Diencephalon (tissue), 1 donor: Measurements from ENCODE around the gene EPHA10. TPM values are rescaled to one million over a fixed set of nuclear protein-coding genes. Genes with fewer than 3 reads are reported as not detected.

Experiments
- small RNA-seq: library from RNA; depleted of rRNA; stranded (forward); fragments of <200 nt; gene quantifications from one replicate; pipeline ENCODE3, GENCODE V24; 2014
- total RNA-seq: library from RNA; depleted of rRNA; stranded (reverse); fragments of >200 nt; gene quantifications from one replicate; pipeline ENCODE4 v1.2.3, GENCODE V29; 2014

The EPHA10 gene
- 21.0 TPM for total RNA-seq

GRCh38 chr1:37764888-37765441, at the start of gene EPHA10:
EPHA10 (minus strand) TSS chr1:37765120; CDS start chr1:37765066, 54 bp downstream.

GRCh38 chr1:37807555-37808368, 42.8 kb upstream of the EPHA10 start, which contains the start of the genes C1orf122 and YRDC:
C1orf122 (plus strand) TSS chr1:37807790; CDS start chr1:37808405, 615 bp downstream.
YRDC (minus strand) TSS chr1:37808208; CDS start chr1:37808180, 28 bp downstream.

GRCh38 chr1:37793773-37794371, 29.0 kb upstream of the EPHA10 start, which contains the start of gene MANEAL:
MANEAL (plus strand) TSS chr1:37793847; CDS start chr1:37794183, 336 bp downstream.

GRCh38 chr1:37692078-37692833, 72.7 kb downstream of the EPHA10 start, which contains the start of gene CDCA8:
CDCA8 (plus strand) TSS chr1:37692516; CDS start chr1:37692691, 175 bp downstream.

Small RNA genes within 50 kb of the gene (small RNA-seq; reads per million reads assigned to genes)
- not detected for gene RF00019

Other genes with a start within 250 kb of the EPHA10 start
- 16.6 TPM for gene SNIP1, start 210.8 kb downstream of the EPHA10 start, total RNA-seq
- 10.6 TPM for gene DNALI1, start 208.2 kb downstream of the EPHA10 start, total RNA-seq
- gene GNL2, start 169.2 kb downstream of the EPHA10 start, total RNA-seq: 46.1 TPM
- gene RSPO1, start 130.2 kb downstream of the EPHA10 start, total RNA-seq: not detected
- gene CDCA8, start 72.6 kb downstream of the EPHA10 start, total RNA-seq: 2.1 TPM
- gene MANEAL, start 28.7 kb upstream of the EPHA10 start, total RNA-seq: 41.5 TPM
- gene C1orf122, start 42.7 kb upstream of the EPHA10 start, total RNA-seq: 25.1 TPM
- gene YRDC, start 43.1 kb upstream of the EPHA10 start, total RNA-seq: 9.7 TPM
- gene MTF1, start 94.5 kb upstream of the EPHA10 start, total RNA-seq: 4.2 TPM
- gene INPP5B, start 181.9 kb upstream of the EPHA10 start, total RNA-seq: 14.5 TPM
- 59.1 TPM for gene SF3A3, start 224.9 kb upstream of the EPHA10 start, total RNA-seq
- gene FHL3, start 240.4 kb upstream of the EPHA10 start, total RNA-seq: 5.5 TPM
- gene UTP11, start 247.6 kb upstream of the EPHA10 start, total RNA-seq: 38.3 TPM